LNCAP (cell line): ENCODE results near the gene SORCS2.

Source experiments
- TF ChIP-seq, protein P1 (sequence below): fragments of 450-650 bp; IDR thresholded peaks from 2 replicates; pipeline ENCODE4 v1.5.1; 2017; ENCODE audit warnings: mild to moderate bottlenecking

Gene SORCS2

DNA sequence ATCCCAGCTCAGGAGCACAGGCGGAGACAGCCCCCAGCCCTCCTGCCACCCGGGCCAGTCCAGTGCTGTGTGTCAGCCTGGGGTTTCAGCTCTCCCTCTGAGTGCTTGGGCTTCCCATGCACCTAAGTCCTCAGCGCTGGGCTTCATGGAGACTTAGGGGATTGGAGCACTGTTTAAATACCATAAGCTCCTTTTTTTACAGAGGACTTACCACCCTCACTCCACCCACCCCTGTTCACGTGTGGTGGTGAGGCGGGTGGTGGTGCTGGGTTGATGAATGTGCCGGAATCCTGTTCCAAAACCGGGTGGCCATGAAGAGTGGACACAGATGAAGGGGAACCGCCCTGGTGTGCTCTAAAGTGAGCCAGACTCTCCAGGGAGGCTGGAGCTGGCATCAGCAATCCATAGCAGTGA is 175.5 kb downstream of the SORCS2 start:
- TF ChIP-seq, protein P1, sequence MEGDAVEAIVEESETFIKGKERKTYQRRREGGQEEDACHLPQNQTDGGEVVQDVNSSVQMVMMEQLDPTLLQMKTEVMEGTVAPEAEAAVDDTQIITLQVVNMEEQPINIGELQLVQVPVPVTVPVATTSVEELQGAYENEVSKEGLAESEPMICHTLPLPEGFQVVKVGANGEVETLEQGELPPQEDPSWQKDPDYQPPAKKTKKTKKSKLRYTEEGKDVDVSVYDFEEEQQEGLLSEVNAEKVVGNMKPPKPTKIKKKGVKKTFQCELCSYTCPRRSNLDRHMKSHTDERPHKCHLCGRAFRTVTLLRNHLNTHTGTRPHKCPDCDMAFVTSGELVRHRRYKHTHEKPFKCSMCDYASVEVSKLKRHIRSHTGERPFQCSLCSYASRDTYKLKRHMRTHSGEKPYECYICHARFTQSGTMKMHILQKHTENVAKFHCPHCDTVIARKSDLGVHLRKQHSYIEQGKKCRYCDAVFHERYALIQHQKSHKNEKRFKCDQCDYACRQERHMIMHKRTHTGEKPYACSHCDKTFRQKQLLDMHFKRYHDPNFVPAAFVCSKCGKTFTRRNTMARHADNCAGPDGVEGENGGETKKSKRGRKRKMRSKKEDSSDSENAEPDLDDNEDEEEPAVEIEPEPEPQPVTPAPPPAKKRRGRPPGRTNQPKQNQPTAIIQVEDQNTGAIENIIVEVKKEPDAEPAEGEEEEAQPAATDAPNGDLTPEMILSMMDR: no peak

DNA sequence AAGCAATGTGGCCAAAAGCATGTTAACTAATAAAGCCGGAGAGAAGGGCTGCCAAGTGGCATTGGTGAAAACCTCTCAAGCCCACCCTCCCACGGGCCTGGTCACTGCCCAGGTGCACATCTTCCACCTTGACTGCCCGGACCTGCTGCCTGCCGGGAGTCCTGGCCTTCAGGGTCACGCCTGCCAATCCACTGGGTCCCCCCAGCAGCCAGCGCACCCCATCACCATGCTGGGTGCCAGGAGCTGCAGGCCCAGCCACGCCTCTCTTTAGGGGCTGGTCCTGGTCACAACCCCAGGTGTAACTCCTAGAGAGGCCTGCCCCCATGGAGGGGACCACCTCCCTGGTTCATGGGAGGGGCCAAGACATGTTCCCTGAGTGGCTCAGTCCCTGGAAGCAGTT is 176.0 kb downstream of the SORCS2 start:
- TF ChIP-seq, protein P1: no peak

DNA sequence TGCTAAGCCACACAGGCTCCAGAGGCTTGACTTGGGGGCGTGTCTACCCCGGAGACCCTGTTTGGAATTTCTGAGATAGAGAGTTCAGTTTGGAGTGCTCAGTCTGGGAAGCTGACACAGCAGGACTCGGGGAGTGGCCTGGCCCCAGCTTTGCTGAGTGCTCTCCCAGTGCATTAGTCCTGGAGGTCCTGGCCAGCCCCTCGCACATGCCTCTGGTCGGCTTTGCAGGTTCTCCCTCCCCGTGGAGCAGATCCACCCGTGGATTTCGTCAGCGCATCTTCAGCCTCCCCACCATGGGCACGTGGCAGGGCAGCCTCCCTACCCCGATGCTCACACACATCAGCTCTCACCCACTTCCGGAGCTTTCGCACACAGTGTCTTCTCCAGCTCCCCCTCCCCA is 177.2 kb downstream of the SORCS2 start:
- TF ChIP-seq, protein P1: no peak

DNA sequence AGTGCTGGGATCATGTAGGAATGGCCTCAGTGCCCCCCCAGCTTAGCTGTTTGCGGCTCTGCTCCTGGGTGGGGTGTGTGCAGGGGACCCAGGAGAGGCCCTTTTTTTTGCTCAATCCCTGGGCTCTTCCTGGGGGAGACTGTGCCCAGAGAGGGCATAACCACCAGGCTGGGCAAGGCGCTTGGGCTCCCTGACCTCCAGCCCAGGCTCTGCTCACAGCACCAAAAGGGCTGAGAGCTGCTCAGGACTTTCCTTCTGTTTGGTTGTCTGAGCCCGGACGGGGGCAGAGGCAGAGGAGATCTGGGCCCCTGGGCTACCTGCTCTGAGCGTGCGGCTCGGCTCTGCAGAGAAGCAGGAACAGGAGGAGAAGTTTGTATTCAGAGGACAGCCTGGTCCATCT is 177.7 kb downstream of the SORCS2 start:
- TF ChIP-seq, protein P1: no peak

DNA sequence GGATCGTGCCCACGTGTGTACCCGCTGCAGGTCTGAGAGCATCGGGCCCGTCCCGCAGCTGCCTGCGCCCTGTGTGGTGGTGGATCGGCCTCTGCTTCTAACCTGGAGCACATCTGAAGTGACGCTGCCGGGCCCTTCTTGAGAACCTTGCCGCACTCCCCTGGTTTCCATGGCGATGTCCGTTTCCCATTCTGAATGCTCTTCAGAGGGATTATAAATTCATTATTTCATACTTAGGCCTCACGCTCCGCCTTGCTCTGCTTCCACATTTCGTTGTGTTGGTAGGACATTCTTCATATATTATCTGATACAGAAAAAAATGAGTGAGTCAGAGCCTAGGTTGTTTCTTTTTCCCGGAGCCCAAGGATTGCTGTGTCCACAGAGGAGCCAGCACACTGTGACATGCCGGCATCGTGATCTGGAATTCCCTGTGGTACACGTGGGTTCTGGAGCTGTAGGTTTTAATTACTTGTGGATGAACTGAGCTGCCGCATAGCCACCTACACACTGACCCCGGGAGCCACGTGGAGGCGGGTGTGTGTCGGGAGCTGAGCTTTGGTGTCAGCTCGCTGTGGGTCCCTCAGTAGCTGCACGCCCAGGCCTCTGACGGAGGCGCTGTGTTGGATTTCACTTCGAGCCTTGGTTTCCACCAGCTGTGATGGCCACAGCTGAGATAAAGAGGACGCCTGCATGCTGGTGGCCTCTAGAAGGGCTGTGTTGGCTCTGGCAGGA is 179.0 kb downstream of the SORCS2 start:
- TF ChIP-seq, protein P1: no peak

DNA sequence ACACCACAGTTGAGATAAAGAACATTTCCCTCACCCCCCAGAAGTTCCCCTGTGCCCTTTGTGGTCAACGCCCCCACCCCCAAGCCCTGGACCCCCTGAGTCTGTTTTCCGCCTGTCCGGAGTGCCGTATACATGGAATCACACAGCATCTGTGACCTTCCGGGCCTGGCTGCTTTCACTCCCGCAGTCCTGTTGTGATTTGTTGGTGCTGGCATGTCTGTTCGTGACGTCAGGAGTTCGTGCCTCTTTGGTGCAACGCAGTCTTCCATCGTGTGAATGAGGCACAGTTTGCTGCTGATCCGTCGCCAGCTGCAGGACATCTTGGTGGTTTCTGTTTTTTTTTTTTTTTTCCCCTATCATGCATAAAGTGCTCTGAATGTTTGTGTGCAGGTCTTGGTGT is 180.3 kb downstream of the SORCS2 start:
- TF ChIP-seq, protein P1: no peak

DNA sequence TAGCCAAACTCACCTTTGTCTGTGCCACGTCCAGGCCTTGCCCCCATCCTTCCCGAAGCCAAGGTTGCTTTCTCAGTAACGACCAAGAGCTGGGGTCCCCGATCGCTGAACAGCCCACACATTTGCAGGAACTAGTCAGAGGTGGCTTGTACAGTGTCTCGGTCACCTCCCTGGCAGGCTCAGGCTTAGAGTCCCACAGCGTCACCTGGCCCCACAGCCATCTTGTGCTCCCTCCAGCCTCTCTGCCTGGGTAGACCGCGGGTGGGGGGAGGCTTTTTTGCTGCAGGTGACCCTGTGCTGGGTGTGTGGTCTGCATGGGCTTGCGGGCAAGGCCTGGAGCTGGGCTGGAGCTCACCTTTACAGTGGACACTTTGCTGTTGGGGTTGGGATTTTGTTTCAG is 182.2 kb downstream of the SORCS2 start:
- TF ChIP-seq, protein P1: no peak

DNA sequence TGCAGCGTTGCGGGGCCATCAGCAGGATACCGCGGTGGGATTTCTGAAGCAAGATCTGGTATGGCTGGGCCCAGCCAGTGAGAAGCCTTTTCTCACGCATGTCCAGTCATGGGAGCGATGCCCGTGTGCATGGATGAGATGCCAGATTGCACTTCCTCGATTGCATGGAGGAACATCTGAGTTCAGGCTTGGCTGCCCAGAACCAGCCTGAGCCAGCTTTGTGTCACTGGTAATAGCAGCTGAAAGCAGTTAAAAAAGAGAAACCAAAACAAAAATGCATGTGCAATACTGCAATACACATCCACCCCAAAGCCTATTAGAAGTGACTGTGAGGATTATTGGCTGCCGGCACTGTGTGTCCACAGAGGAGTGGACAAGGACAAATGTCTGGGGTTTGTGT is 183.1 kb downstream of the SORCS2 start:
- TF ChIP-seq, protein P1: no peak
